ENCODE results near the gene KISS1R.
"Not testable (repeated sequence)": the region's sequence is repeated elsewhere in the genome, so short reads cannot be mapped to it uniquely, and the experiment has no call there.

KISS1R gene

GRCh38 chr19:876089-876488 lies 41.0 kb upstream of the KISS1R start:
- Mint-ChIP-seq H3K4me1 (ENCODE audit: low read depth in 2 of 2) (peaks cover 5 to 10% of the 10 kb centered on the region in 2 donors), H3K27ac (no peak overlapping the region), H3K36me3 (ENCODE audit: insufficient read depth) (peaks cover 24% of the 10 kb centered on the region), H3K27me3 (no peaks in the 10 kb centered on the region), H3K9me3 (no peaks in the 10 kb centered on the region), H3K4me3 (no peak overlapping the region)
- ATAC-seq (replicated peaks) (no peak), DNase-seq (no peak)

- no peak overlapping the region for H3K4me3 Mint-ChIP-seq
- H3K36me3 Mint-ChIP-seq (ENCODE audit: insufficient read depth) = peaks cover 25% of the 10 kb centered on the region
- H3K9me3 Mint-ChIP-seq = no peaks in the 10 kb centered on the region
- H3K4me1 Mint-ChIP-seq (ENCODE audit: low read depth in 2 of 2) = peaks cover 5 to 10% of the 10 kb centered on the region in 2 donors
- no peaks in the 10 kb centered on the region for H3K27me3 Mint-ChIP-seq
- ATAC-seq (replicated peaks) = no peak
- DNase-seq = no peak
- H3K27ac Mint-ChIP-seq = no peak overlapping the region
Measured at GRCh38 chr19:876780-877314, 40.3 kb upstream of the KISS1R start.

- not testable (repeated sequence) for H3K27me3 Mint-ChIP-seq; ATAC-seq (replicated peaks); H3K9me3 Mint-ChIP-seq; H3K27ac Mint-ChIP-seq; DNase-seq; H3K4me3 Mint-ChIP-seq; H3K4me1 Mint-ChIP-seq (ENCODE audit: low read depth in 2 of 2)
- H3K36me3 Mint-ChIP-seq (ENCODE audit: insufficient read depth) = peaks cover 18% of the 10 kb centered on the region
Measured at GRCh38 chr19:877992-878660, 39.0 kb upstream of the KISS1R start.

GRCh38 chr19:878751-879561 lies 38.2 kb upstream of the KISS1R start:
- not testable (repeated sequence) for H3K4me1 Mint-ChIP-seq (ENCODE audit: low read depth in 2 of 2); DNase-seq; ATAC-seq (replicated peaks); H3K27me3 Mint-ChIP-seq; H3K9me3 Mint-ChIP-seq; H3K4me3 Mint-ChIP-seq
- Mint-ChIP-seq H3K27ac (peak overlapping the region in 1 of 2 donors; percentile 51), H3K36me3 (ENCODE audit: insufficient read depth) (peaks cover 18% of the 10 kb centered on the region)

GRCh38 chr19:879711-880438 lies 37.3 kb upstream of the KISS1R start:
- no peak for DNase-seq
- peak overlapping the region in 1 of 2 donors; percentile 51 for H3K27ac Mint-ChIP-seq
- peaks cover 14% of the 10 kb centered on the region for H3K36me3 Mint-ChIP-seq (ENCODE audit: insufficient read depth)
- no peaks in the 10 kb centered on the region for H3K9me3 Mint-ChIP-seq
- no peak for ATAC-seq (replicated peaks)
- H3K4me1 Mint-ChIP-seq (ENCODE audit: low read depth in 2 of 2) = no peaks in the 10 kb centered on the region
- H3K4me3 Mint-ChIP-seq = no peak overlapping the region
- H3K27me3 Mint-ChIP-seq = no peaks in the 10 kb centered on the region

- H3K9me3 Mint-ChIP-seq = no peaks in the 10 kb centered on the region
- H3K4me3 Mint-ChIP-seq = no peak overlapping the region
- peaks cover 14% of the 10 kb centered on the region for H3K36me3 Mint-ChIP-seq (ENCODE audit: insufficient read depth)
- DNase-seq = no peak
- H3K4me1 Mint-ChIP-seq (ENCODE audit: low read depth in 2 of 2) = no peaks in the 10 kb centered on the region
- H3K27ac Mint-ChIP-seq = no peak overlapping the region
- no peak for ATAC-seq (replicated peaks)
- H3K27me3 Mint-ChIP-seq = no peaks in the 10 kb centered on the region
Measured at GRCh38 chr19:881385-882071, 35.6 kb upstream of the KISS1R start.

GRCh38 chr19:882871-883497 lies 34.1 kb upstream of the KISS1R start:
- Mint-ChIP-seq H3K27ac (no peak overlapping the region), H3K4me3 (no peak overlapping the region), H3K36me3 (ENCODE audit: insufficient read depth) (peaks cover 19% of the 10 kb centered on the region), H3K27me3 (no peaks in the 10 kb centered on the region), H3K9me3 (no peaks in the 10 kb centered on the region), H3K4me1 (ENCODE audit: low read depth in 2 of 2) (no peaks in the 10 kb centered on the region)
- DNase-seq (no peak), ATAC-seq (replicated peaks) (no peak)

GRCh38 chr19:883661-884211 lies 33.4 kb upstream of the KISS1R start:
- no peaks in the 10 kb centered on the region for H3K9me3 Mint-ChIP-seq
- DNase-seq = no peak
- no peak overlapping the region for H3K27ac Mint-ChIP-seq
- H3K4me3 Mint-ChIP-seq = no peak overlapping the region
- no peak for ATAC-seq (replicated peaks)
- peaks cover 22% of the 10 kb centered on the region for H3K36me3 Mint-ChIP-seq (ENCODE audit: insufficient read depth)
- no peaks in the 10 kb centered on the region for H3K27me3 Mint-ChIP-seq
- H3K4me1 Mint-ChIP-seq (ENCODE audit: low read depth in 2 of 2) = no peaks in the 10 kb centered on the region

GRCh38 chr19:884420-885211 lies 32.5 kb upstream of the KISS1R start:
- H3K27ac Mint-ChIP-seq = no peak overlapping the region
- H3K27me3 Mint-ChIP-seq = no peaks in the 10 kb centered on the region
- no peak overlapping the region for H3K4me3 Mint-ChIP-seq
- DNase-seq = no peak
- no peak for ATAC-seq (replicated peaks)
- peaks cover 22% of the 10 kb centered on the region for H3K36me3 Mint-ChIP-seq (ENCODE audit: insufficient read depth)
- H3K9me3 Mint-ChIP-seq = no peaks in the 10 kb centered on the region
- no peaks in the 10 kb centered on the region for H3K4me1 Mint-ChIP-seq (ENCODE audit: low read depth in 2 of 2)

- H3K36me3 Mint-ChIP-seq (ENCODE audit: insufficient read depth) = peaks cover 22% of the 10 kb centered on the region
- H3K9me3 Mint-ChIP-seq = no peaks in the 10 kb centered on the region
- no peak overlapping the region for H3K4me3 Mint-ChIP-seq
- no peak for ATAC-seq (replicated peaks)
- no peak overlapping the region for H3K27ac Mint-ChIP-seq
- H3K27me3 Mint-ChIP-seq = no peaks in the 10 kb centered on the region
- no peaks in the 10 kb centered on the region for H3K4me1 Mint-ChIP-seq (ENCODE audit: low read depth in 2 of 2)
- no peak for DNase-seq
Measured at GRCh38 chr19:885536-886224, 31.5 kb upstream of the KISS1R start.

- ATAC-seq (replicated peaks) (no peak), DNase-seq (no peak)
- Mint-ChIP-seq H3K4me1 (ENCODE audit: low read depth in 2 of 2) (peaks cover under 1 to 6% of the 10 kb centered on the region in 2 donors), H3K36me3 (ENCODE audit: insufficient read depth) (peaks cover 14% of the 10 kb centered on the region), H3K27me3 (no peaks in the 10 kb centered on the region), H3K4me3 (no peak overlapping the region), H3K27ac (peak overlapping the region in 1 of 2 donors; percentile 49), H3K9me3 (no peaks in the 10 kb centered on the region)
Measured at GRCh38 chr19:887072-887471, 30.1 kb upstream of the KISS1R start.
